ENCODE data around the gene YES1.
"Not testable (repeated sequence)": the region's sequence is repeated elsewhere in the genome, so short reads cannot be mapped to it uniquely, and the experiment has no call there.

Gene YES1

GRCh38 chr18:717003-717402 lies 95.0 kb downstream of the YES1 start:
- DNase-seq: no peak

- no peak for DNase-seq
These were observed 96.4 kb downstream of the YES1 start for GRCh38 chr18:715626-716025.

GRCh38 chr18:713135-713490 lies 98.9 kb downstream of the YES1 start:
- peak in 1 of 4 experiments; percentile 18 for DNase-seq

DNA sequence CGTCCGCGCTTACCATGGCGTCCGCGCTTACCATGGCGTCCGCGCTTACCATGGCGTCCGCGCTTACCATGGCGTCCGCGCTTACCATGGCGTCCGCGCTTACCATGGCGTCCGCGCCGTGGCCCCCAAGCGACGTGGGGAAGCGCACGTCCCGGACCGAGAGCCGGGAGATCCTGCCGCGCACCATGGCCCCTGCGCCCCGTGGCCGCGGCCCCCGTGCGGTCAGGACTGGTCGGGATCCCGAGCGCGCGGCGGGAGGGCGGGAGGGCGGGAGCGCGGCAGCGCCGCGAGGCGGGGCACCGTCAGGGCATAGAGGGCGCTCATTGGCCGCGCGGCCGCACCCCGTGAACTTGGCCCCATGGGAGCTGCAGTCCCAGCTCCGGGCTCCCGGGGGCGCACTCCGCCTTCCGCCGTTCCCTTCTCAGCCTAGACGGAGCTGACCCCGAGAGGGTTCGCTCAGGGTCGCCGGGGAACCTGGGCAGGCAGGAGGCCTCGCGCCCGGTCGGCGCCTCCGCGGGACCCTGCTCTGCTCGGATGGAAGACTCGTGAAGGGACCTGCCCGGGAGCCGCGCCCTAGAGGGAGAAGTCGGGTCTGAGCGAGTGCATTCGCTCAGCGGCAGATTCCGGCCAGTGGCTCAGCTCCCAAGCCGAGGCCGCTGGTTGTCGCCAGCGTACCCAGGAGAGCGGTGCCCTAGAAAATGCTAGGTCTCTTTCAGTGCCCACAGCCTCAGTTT lies 99.5 kb downstream of the YES1 start, which contains the start of gene ENOSF1:
Gene ENOSF1, minus strand, starts transcription at position 230 of the 734 bp plus-strand sequence. Its CDS starts 43 bp downstream, at position 187.
- DNase-seq: peak; percentile 51 to 74 (median 68)

GRCh38 chr18:711657-712400 lies 100.2 kb downstream of the YES1 start:
- peak; percentile 20 to 51 (median 34) for DNase-seq

GRCh38 chr18:711310-711656 lies 100.8 kb downstream of the YES1 start:
- no peak for DNase-seq

DNA sequence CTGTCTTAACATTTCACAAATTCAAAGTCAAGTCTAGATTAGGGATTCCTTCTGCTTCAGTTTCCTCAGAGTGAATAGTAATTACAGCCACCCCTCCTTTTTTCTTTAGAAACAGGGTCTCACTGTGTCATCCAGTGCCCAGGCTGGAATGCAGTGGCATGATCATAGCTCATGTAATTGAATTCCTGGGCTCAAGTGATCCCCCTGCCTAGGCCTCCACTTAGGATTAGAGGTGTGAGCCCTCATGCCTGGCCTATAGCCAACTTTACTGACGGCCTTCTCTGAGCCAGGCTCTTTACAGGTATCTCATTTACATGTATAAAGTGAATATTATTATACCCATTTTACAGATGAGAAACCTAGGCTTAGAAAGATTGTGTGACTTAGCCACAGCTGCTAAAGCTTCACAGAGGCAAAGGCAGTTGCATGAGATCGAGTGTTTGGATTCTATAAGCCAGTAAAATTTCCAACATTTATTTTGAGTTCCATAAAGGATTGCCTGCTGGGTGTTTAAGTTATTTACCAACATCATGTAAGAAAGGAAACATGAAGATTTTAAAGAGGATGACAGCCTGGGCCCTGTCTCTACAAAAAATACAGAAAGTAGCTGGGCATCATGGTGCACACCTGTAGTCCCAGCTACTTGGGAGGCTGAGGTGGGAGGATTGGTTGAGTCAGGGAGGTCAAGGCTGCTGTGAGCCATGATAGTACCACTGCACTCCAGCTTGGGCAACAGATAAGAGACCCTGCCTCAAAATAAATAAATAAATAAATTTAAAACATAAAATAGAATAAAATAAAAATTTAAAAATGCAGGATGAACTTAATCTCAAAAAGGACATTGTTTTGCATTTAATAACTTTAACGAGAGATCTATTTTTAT lies 101.4 kb downstream of the YES1 start:
- no peak for DNase-seq

- DNase-seq: no peak
These were observed 102.3 kb downstream of the YES1 start for GRCh38 chr18:709771-710170.

DNA sequence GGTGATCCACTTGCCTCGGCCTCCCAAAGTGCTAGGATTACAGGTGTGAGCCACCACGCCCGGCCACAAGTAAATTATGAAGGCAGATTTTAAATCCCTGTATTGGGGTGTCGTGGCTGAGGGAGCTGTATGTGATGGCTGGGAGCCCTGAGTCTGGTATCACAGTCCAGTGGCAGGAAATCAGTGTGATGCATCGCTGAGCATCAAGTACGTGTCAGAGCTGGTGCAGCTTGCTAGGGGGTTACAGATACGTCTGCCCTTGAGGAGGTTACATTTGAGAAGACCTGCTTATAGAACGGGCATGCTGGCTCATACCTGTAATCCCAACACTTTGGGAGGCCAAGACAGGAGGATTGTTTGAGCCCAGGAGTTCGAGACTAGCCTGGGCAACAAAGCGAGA lies 103.9 kb downstream of the YES1 start:
- DNase-seq: no peak

DNA sequence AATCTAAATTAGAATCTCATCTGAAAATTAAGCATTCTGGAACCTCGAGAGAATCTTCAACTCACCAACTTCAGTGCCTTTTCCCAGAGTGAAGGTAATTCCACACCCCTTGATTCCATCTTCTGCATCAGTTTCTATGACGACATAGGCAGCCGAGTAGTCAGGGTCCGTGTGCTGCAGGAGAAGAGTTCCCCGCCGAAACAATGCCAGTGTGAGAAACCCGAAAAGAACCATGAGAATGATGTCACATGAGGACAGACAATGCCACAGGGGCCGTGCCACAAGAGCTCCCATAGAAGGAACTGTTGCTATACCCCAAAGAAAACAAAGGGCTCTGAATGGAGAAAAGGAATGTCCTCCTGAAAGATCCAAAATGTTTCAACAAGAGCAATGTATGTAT lies 105.6 kb downstream of the YES1 start:
- no peak for DNase-seq

GRCh38 chr18:703213-703967 lies 108.7 kb downstream of the YES1 start:
- no peak for DNase-seq

DNA sequence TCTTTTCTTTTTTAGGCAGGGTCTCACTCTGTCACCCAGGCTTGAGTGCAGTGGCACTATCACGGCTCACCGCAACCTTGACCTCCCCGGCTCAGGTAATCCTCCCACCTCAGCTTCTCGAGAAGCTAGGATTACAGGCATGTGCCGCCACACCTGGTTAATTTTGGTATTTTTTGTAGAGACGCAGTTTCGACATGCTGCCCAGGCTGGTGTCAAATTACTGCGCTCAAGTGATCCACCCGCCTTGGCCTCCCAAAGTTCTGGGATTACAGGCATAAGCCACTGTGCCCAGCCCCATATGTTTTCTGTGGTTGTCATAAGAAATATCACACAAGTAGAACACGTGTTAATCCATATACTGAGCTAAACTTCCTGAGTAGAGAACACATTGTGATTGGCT lies 114.2 kb downstream of the YES1 start:
- DNase-seq: no peak

GRCh38 chr18:697012-697411 lies 115.0 kb downstream of the YES1 start:
- DNase-seq: no peak

GRCh38 chr18:693466-694187 lies 118.4 kb downstream of the YES1 start:
- no peak for DNase-seq

GRCh38 chr18:692824-693223 lies 119.2 kb downstream of the YES1 start:
- no peak for DNase-seq

DNA sequence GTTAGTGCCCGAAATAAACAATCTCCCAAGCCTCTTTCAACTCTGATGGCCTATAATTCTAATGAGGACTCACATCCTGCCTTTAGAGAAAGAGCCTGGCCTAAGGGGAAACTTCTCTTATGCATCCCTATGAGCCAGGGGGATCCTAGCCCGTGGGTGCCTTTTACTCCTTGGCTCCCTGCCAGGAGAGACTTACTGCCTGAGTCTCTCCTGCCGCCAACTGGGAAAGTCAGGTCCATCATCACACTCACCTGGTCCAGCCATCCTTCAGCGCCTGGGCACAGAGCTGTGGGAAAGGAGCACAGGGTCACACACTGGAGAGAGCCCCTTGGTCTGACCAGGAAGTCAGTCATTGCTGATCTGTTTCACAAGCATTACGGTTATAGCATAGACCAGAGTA lies 123.7 kb downstream of the YES1 start:
- DNase-seq: no peak

DNA sequence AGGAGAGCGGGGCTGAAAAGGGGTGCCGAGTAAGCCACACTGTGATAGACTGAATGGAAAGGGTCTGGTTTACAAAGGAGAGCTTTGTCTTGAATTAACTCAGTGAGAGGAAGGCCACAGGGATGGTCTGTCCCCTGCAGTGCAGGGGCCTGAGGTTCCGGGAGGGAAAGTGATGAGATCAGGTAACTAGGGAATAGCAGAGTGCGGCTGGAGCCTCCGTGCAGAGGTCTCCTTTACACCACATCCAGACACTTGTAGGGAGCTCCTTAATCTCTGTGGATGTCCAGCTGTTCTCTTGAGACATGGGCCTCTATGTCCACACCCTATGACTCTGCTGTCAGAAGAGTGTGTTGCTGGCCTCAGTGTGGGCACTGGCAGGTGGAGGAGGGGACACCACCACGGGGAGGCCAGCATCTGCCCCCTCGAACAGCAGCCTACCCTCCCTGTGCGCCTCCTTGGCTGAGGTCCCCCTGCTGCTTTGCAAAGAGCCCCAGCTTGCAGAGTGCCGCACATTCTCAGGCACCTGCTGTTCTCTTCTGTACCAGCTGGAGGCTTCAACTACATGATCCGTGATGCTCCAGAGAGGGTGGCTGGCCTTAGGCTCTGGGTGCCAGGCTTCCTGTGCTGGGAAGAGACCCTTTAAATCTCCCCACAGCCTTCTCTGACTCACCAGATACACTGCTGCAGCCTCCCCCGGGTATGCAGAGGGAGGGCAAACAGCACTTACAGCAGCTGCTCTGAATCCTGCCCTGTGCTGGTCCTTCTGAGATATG lies 125.5 kb downstream of the YES1 start:
- DNase-seq: no peak

DNA sequence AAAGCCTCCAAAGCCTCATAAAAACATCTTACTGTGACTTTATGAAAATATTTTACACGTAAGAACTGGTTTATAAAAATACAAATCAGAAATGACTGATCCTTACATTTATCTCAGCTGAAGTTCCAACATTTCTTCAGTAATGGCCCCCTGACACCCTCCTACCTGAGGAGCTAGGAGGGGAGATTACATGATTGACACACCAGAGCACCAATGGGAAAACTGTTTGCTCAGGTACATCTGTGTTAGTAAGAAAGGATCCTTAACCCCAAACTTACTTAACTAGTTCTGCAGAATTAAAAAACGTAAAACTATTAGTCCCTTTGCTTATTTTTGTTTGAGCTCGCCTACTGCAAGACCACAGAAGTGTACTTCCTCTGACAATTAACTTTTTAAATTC lies 126.6 kb downstream of the YES1 start:
- DNase-seq: no peak

DNA sequence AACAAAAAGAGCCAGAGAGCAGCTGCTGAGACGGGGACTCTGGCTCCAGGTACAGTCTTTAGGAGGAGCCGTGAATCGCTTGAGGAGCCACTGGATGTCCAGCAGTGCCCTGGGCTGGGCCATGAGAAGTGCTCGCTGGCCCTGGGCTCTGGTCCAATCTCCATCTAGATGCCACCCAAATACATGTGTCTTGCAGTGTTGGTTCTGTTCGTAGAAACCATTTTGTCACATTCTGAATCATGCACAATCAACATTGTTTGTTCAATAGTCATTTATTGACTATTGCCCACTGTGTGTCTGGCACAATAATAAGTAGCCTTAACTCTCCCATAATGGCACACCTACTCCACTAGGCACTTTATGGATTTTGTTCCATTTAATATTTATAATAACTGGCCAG lies 128.5 kb downstream of the YES1 start:
- DNase-seq: no peak

DNA sequence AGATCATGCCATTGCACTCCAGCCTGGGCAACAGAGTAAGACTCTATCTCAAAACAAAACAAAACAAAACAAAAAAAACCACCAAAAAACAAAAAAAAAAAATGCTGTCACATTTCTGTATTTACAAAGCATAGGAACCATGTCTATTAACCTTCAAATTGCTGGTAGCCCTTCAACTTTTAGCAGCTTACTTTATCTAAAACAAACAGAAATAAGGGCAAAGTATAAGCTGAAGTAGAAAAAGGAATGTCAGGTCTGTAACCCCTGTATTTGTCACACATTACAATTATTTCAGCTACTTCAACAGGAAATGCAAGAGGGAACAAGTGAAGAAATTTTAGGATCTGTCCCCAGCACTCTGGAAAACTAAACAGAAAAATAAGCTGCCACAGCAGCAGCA lies 129.2 kb downstream of the YES1 start:
- no peak for DNase-seq

GRCh38 chr18:682416-682815 lies 129.6 kb downstream of the YES1 start:
- DNase-seq: not testable (repeated sequence)

All from activated naive CD4-positive, alpha-beta T cell (primary cell).